Measurements from ENCODE around the gene CD58.

- TF ChIP-seq ZNF384 (IDR thresholded peaks at IDR 0.05) (no peak), L3MBTL2 (conservative IDR thresholded peaks at IDR 0.05) (no peak), LEF1 (IDR thresholded peaks at IDR 0.05; ENCODE audit: borderline replicate concordance) (no peak), BHLHE40 (IDR thresholded peaks at IDR 0.05; ENCODE audit: borderline replicate concordance) (no peak), ELF4 (IDR thresholded peaks at IDR 0.05) (no peak), SUZ12 (IDR thresholded peaks at IDR 0.05) (no peak), FOXA1 (IDR thresholded peaks at IDR 0.05) (no peak), NFRKB (IDR thresholded peaks at IDR 0.05) (no peak), SP1 (IDR thresholded peaks at IDR 0.05) (no peak), ARNT (IDR thresholded peaks at IDR 0.05) (no peak)
These were observed 33.6 kb downstream of the CD58 start for GRCh38 chr1:116537040-116537831.

Measured in HEK293T (cell line).